ENCODE measurements around the gene TAT. TPM values are rescaled to one million over a fixed set of nuclear protein-coding genes. Genes with fewer than 3 reads are reported as not detected.

TAT gene
- total RNA-seq, 2 donors from 2014 or later: not detected

- Histone ChIP-seq H3K27ac (no peak overlapping the region), H3K9me3 (no peaks in the 10 kb centered on the region), H3K36me3 (replicated peaks in 1 of 2; ENCODE audit: insufficient read depth in 1 of 2, low read depth in 2 of 2) (no peaks in the 10 kb centered on the region), H3K27me3 (no peaks in the 10 kb centered on the region), H3K4me3 (no peak overlapping the region), H3K4me1 (no peaks in the 10 kb centered on the region)
- ATAC-seq: no peak
- intact Hi-C loops (cut with DNase I): no loop called here
- TF ChIP-seq POLR2A (IDR thresholded peaks at IDR 0.05) (no peak), CTCF (IDR thresholded peaks at IDR 0.05) (no peak)
- no peak for DNase-seq
- WGBS, 2 donors: 60 to 62% methylated on average over 4 of the region's 4 CpGs
Measured at GRCh38 chr16:71528863-71529262, 48.0 kb downstream of the TAT start.

DNA sequence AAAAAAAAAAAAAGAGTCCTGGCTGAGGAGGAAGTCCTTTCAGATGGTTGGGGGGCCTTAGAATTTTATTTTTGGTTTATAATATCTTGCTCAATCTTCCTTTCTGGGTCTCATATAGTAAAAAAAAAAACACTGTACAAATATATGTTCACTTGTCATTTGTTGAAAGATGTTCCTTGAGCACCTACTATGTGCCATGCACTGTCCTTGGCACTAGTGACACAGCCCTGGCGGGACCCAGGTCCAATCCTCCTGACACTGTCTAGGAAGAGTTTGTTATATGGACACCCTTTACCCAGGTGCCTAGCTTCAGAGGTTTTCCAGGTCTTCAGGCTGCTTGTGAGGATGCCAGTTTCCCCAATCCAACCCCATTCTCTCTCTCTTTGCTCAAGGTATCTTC lies 48.6 kb downstream of the TAT start:
- Histone ChIP-seq H3K4me1 (no peaks in the 10 kb centered on the region), H3K36me3 (replicated peaks in 1 of 2; ENCODE audit: insufficient read depth in 1 of 2, low read depth in 2 of 2) (no peaks in the 10 kb centered on the region), H3K4me3 (no peak overlapping the region), H3K27me3 (no peaks in the 10 kb centered on the region), H3K9me3 (no peaks in the 10 kb centered on the region), H3K27ac (no peak overlapping the region)
- ATAC-seq (no peak), DNase-seq (no peak)
- TF ChIP-seq POLR2A (IDR thresholded peaks at IDR 0.05) (no peak), CTCF (IDR thresholded peaks at IDR 0.05) (no peak)
- WGBS, 2 donors: 79% methylated on average over 1 of the region's 1 CpG
- intact Hi-C loops (cut with DNase I): no loop called here

- Histone ChIP-seq H3K36me3 (replicated peaks in 1 of 2; ENCODE audit: insufficient read depth in 1 of 2, low read depth in 2 of 2) (no peaks in the 10 kb centered on the region), H3K27me3 (no peaks in the 10 kb centered on the region), H3K27ac (peak within 1 kb of the TSS in 2 of 4 donors; percentile 41 to 66), H3K4me3 (no peak within 1 kb of the TSS), H3K9me3 (no peaks in the 10 kb centered on the region), H3K4me1 (no peaks in the 10 kb centered on the region)
- WGBS, 2 donors: 28 to 40% methylated on average over 9 of the region's 9 CpGs
- DNase-seq: peak in 1 of 4 donors; percentile 16
- no peak for TF ChIP-seq CTCF (IDR thresholded peaks at IDR 0.05)
- TF ChIP-seq POLR2A (IDR thresholded peaks at IDR 0.05): peak in 1 of 3 donors; percentile 11
- peak; percentile 53 for ATAC-seq
- intact Hi-C loops (cut with DNase I): no loop called here
Measured at GRCh38 chr16:71526111-71526631, 50.7 kb downstream of the TAT start, which contains the start of gene CHST4. Gene CHST4 (plus strand): TSS chr16:71526426. CDS start chr16:71536678, 10,252 bp downstream.

DNA sequence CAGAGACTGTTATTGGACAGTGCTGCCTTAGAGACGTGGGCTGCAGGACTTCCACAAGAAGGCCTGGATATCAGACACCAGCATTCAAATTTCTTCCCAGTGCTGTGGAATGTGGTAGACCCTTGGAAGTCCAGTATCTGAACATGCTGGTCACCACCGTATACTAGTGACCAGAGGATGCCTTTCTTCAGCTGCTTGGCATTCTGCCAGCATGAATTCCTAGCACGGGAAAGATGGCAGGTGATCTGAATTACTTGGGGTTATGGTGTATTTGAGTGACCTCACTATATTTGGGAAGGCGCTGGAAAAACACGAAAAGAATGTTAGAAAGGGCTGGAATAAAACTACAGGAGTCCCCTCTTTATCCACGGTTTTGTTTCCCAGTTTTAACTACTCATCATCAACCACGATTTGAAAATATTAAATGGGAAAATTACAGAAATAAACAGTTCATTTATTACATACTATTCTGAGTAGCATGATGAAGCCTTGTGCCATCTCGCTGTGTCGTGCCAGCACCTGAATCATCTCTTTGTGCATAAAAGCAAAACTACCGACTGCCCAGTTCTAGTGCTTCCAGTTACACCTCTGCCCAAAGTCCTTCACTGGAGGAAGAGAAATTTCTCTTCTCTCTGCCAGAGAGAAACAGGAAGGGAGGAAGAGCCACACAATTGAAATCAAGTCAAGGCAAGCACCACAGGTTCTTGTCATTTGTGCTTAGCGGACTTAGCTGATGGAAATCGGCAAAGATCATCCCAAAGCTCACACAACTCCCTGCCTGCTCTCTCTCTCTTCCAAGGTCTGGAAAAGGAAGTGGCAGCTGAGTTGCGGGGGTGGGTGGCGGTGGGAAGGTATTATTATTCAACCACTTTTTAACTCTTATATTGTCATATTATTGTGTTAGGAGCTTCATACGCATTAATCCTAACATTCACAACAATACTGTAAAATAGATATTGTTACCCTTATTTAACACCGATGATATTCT lies 52.0 kb downstream of the TAT start:
- Histone ChIP-seq H3K27me3 (no peaks in the 10 kb centered on the region), H3K9me3 (no peaks in the 10 kb centered on the region), H3K27ac (peak overlapping the region in 1 of 4 donors; percentile 66), H3K4me1 (no peaks in the 10 kb centered on the region), H3K36me3 (replicated peaks in 1 of 2; ENCODE audit: insufficient read depth in 1 of 2, low read depth in 2 of 2) (no peaks in the 10 kb centered on the region), H3K4me3 (no peak overlapping the region)
- DNase-seq (no peak), ATAC-seq (no peak)
- TF ChIP-seq CTCF (IDR thresholded peaks at IDR 0.05) (no peak), POLR2A (IDR thresholded peaks at IDR 0.05) (no peak)
- intact Hi-C loops (cut with DNase I): no loop called here
- 51% methylated on average over 16 of the region's 16 CpGs for WGBS, 2 donors

All from body of pancreas (tissue), 4 donors.